HEK293 (cell line): ENCODE measurements around the gene CASZ1.
A peak's percentile ranks its signal among the peaks of the same experiment; 100 is the strongest.

ENCODE experiments used
- CTCF ChIA-PET: fragments of 350-600 bp; formaldehyde crosslinking; extraction: SDS; loops from one replicate; lab custom pipeline; 2021; ENCODE audit warnings: antibody characterized with exemption; lab: Yijun Ruan, JAX
- POLR2A ChIA-PET: fragments of 300-600 bp; formaldehyde crosslinking; extraction: SDS; loops from one replicate; lab custom pipeline; 2020; ENCODE audit warnings: antibody characterized with exemption, inconsistent platforms; lab: Yijun Ruan, JAX
- H3K27ac ChIP-seq: fragments of 200-500 bp; sonication (Bioruptor generic); 2 replicates; pipeline ENCODE4 v1.5.1; 2014; ENCODE audit warnings: low read depth, low read length, control low read depth, inconsistent platforms; ENCODE audit errors: extremely low read depth
- H3K36me3 ChIP-seq, 2 experiments: fragments of 200-500 bp in 1 of 2; sonication (Bioruptor generic) in 1 of 2; 1 replicate in 1 of 2; 2 replicates in 1 of 2; pipeline ENCODE4 v1.5.1; 2014 to 2017; ENCODE audit warnings: inconsistent platforms in 2 of 2, low read length in 2 of 2; ENCODE audit not compliant: control insufficient read depth in 2 of 2, insufficient read depth in 1 of 2
- H3K4me1 ChIP-seq: fragments of 200-500 bp; sonication (Bioruptor generic); 2 replicates; pipeline ENCODE4 v1.5.1; 2014; ENCODE audit warnings: mild to moderate bottlenecking, low read length, inconsistent platforms; ENCODE audit not compliant: control insufficient read depth, insufficient read depth
- H3K4me3 ChIP-seq: 2 replicates; pipeline ENCODE4 v1.5.1; 2011; ENCODE audit warnings: low read depth, mild to moderate bottlenecking, control low read depth, low read length, moderate library complexity
- H3K9me3 ChIP-seq: fragments of 200-500 bp; sonication (Bioruptor generic); 2 replicates; pipeline ENCODE4 v1.5.1; 2014; ENCODE audit warnings: low read depth, low read length, inconsistent platforms; ENCODE audit not compliant: control insufficient read depth, insufficient read depth
- BCL11B ChIP-seq: fragments of 450-650 bp; formaldehyde crosslinking; IDR thresholded peaks from 2 replicates; pipeline ENCODE4 v1.5.1; 2016; ENCODE audit warnings: low read depth, missing biosample characterization, missing genetic modification characterization
- CTCF ChIP-seq: fragments of 450-650 bp; formaldehyde crosslinking; IDR thresholded peaks from 2 replicates; pipeline ENCODE4 v1.5.1; 2016; ENCODE audit warnings: missing biosample characterization, missing genetic modification characterization
- EGR2 ChIP-seq: fragments of 450-650 bp; formaldehyde crosslinking; IDR thresholded peaks from 2 replicates; pipeline ENCODE4 v1.5.1; 2016; ENCODE audit warnings: low read depth, missing biosample characterization, missing genetic modification characterization
- KLF1 ChIP-seq: fragments of 450-650 bp; formaldehyde crosslinking; IDR thresholded peaks from 2 replicates; pipeline ENCODE4 v1.5.1; 2016; ENCODE audit warnings: missing biosample characterization, missing genetic modification characterization
- KLF17 ChIP-seq: fragments of 450-650 bp; formaldehyde crosslinking; IDR thresholded peaks from 2 replicates; pipeline ENCODE4 v1.5.1; 2016; ENCODE audit warnings: missing biosample characterization, missing genetic modification characterization
- PRDM10 ChIP-seq: fragments of 450-650 bp; formaldehyde crosslinking; IDR thresholded peaks from 2 replicates; pipeline ENCODE4 v1.5.1; 2016; ENCODE audit warnings: missing biosample characterization, missing genetic modification characterization
- PRDM2 ChIP-seq: fragments of 450-650 bp; formaldehyde crosslinking; IDR thresholded peaks from 2 replicates; pipeline ENCODE4 v1.5.1; 2016; ENCODE audit warnings: missing biosample characterization, missing genetic modification characterization, borderline replicate concordance
- ZFP37 ChIP-seq: fragments of 450-650 bp; formaldehyde crosslinking; IDR thresholded peaks from 2 replicates; pipeline ENCODE4 v1.5.1; 2016; ENCODE audit warnings: missing biosample characterization, missing genetic modification characterization
- ZFP69B ChIP-seq: fragments of 450-650 bp; formaldehyde crosslinking; IDR thresholded peaks from 2 replicates; pipeline ENCODE4 v1.5.1; 2016; ENCODE audit warnings: missing biosample characterization, missing genetic modification characterization
- ZNF133 ChIP-seq: fragments of 450-650 bp; formaldehyde crosslinking; IDR thresholded peaks from 2 replicates; pipeline ENCODE4 v1.5.1; 2016; ENCODE audit warnings: missing biosample characterization, missing genetic modification characterization
- ZNF138 ChIP-seq: fragments of 450-650 bp; formaldehyde crosslinking; IDR thresholded peaks from 2 replicates; pipeline ENCODE4 v1.5.1; 2016; ENCODE audit warnings: missing biosample characterization, missing genetic modification characterization, borderline replicate concordance
- ZNF155 ChIP-seq: fragments of 450-650 bp; formaldehyde crosslinking; IDR thresholded peaks from 2 replicates; pipeline ENCODE4 v1.5.1; 2016; ENCODE audit warnings: missing biosample characterization, missing genetic modification characterization
- ZNF175 ChIP-seq: fragments of 450-650 bp; formaldehyde crosslinking; IDR thresholded peaks from 2 replicates; pipeline ENCODE4 v1.5.1; 2016; ENCODE audit warnings: missing biosample characterization, missing genetic modification characterization
- ZNF211 ChIP-seq: fragments of 450-650 bp; formaldehyde crosslinking; IDR thresholded peaks from 2 replicates; pipeline ENCODE4 v1.5.1; 2016; ENCODE audit warnings: low read depth, missing biosample characterization, missing genetic modification characterization
- ZNF214 ChIP-seq: fragments of 450-650 bp; formaldehyde crosslinking; IDR thresholded peaks from 2 replicates; pipeline ENCODE4 v1.5.1; 2017; ENCODE audit warnings: missing biosample characterization, mild to moderate bottlenecking, missing genetic modification characterization, borderline replicate concordance
- ZNF223 ChIP-seq: fragments of 450-650 bp; formaldehyde crosslinking; IDR thresholded peaks from 2 replicates; pipeline ENCODE4 v1.5.1; 2016; ENCODE audit warnings: missing biosample characterization, missing genetic modification characterization
- ZNF311 ChIP-seq: fragments of 450-650 bp; formaldehyde crosslinking; IDR thresholded peaks from 2 replicates; pipeline ENCODE4 v1.5.1; 2017; ENCODE audit warnings: missing biosample characterization, missing genetic modification characterization, borderline replicate concordance
- ZNF341 ChIP-seq: fragments of 450-650 bp; formaldehyde crosslinking; IDR thresholded peaks from 2 replicates; pipeline ENCODE4; 2016; ENCODE audit warnings: low read depth, missing biosample characterization, missing genetic modification characterization
- ZNF37A ChIP-seq: fragments of 450-650 bp; IDR thresholded peaks from 2 replicates; pipeline ENCODE4 v1.5.1; 2018; ENCODE audit warnings: missing biosample characterization, missing genetic modification characterization
- ZNF473 ChIP-seq: fragments of 450-650 bp; formaldehyde crosslinking; IDR thresholded peaks from 2 replicates; pipeline ENCODE4 v1.5.1; 2017; ENCODE audit warnings: missing biosample characterization, missing genetic modification characterization
- ZNF561 ChIP-seq: fragments of 450-650 bp; IDR thresholded peaks from 2 replicates; pipeline ENCODE4 v1.5.1; 2018; ENCODE audit warnings: missing biosample characterization, missing genetic modification characterization, borderline replicate concordance
- ZNF596 ChIP-seq: fragments of 450-650 bp; IDR thresholded peaks from 2 replicates; pipeline ENCODE4 v1.5.0; 2018; ENCODE audit warnings: missing biosample characterization, mild to moderate bottlenecking, missing genetic modification characterization, moderate library complexity
- ZNF623 ChIP-seq: fragments of 450-650 bp; formaldehyde crosslinking; IDR thresholded peaks from 2 replicates; pipeline ENCODE4 v1.5.1; 2016; ENCODE audit warnings: missing biosample characterization, missing genetic modification characterization
- ZNF660 ChIP-seq: fragments of 450-650 bp; IDR thresholded peaks from 2 replicates; pipeline ENCODE4 v1.5.1; 2018; ENCODE audit warnings: missing biosample characterization, mild to moderate bottlenecking, missing genetic modification characterization
- ZNF76 ChIP-seq: fragments of 450-650 bp; formaldehyde crosslinking; IDR thresholded peaks from 2 replicates; pipeline ENCODE4; 2016; ENCODE audit warnings: low read depth, missing biosample characterization, missing genetic modification characterization, borderline replicate concordance
- ZNF785 ChIP-seq: fragments of 450-650 bp; formaldehyde crosslinking; IDR thresholded peaks from 2 replicates; pipeline ENCODE4 v1.5.1; 2016; ENCODE audit warnings: missing biosample characterization, missing genetic modification characterization
- ZNF830 ChIP-seq: fragments of 450-650 bp; IDR thresholded peaks from 2 replicates; pipeline ENCODE4 v1.5.0; 2018; ENCODE audit warnings: missing biosample characterization, missing genetic modification characterization, low read depth, mild to moderate bottlenecking, moderate library complexity

Gene CASZ1

GRCh38 chr1:10692401-10693021 is 103.9 kb downstream of the CASZ1 start:
- ChIA-PET CTCF (interaction anchor here (0.6 to 1.5 kb wide), 11 partner anchors 9 to 177 kb away, joined by 3 to 5 read pairs (median 4); no protein-coding TSS in a partner anchor), POLR2A (interaction anchor here (0.5 kb wide), 1 partner anchor 170 kb away, joined by 5 read pairs; no protein-coding TSS in a partner anchor)
- H3K4me3 ChIP-seq, result no peak overlapping the region
- peaks cover 3% of the 10 kb centered on the region; the same call in 1 of the 2 replicates for H3K4me1 ChIP-seq
- H3K36me3 ChIP-seq, result no peaks in the 10 kb centered on the region
- no peak overlapping the region for H3K27ac ChIP-seq
- H3K9me3 ChIP-seq, result no peaks in the 10 kb centered on the region
- no peak for TF ChIP-seq ZNF596 (tag by site-specific recombination)
- peak; percentile 50; the same call in 1 of the 2 replicates for TF ChIP-seq CTCF (tag by site-specific recombination)
- TF ChIP-seq ZNF223 (tag by site-specific recombination), result no peak
- no peak for TF ChIP-seq ZNF561 (tag by site-specific recombination)
- no peak for TF ChIP-seq ZNF830 (tag by site-specific recombination)
- TF ChIP-seq ZNF76 (tag by site-specific recombination), result no peak
- no peak for TF ChIP-seq ZFP37 (tag by site-specific recombination)
- TF ChIP-seq ZNF660 (tag by site-specific recombination), result no peak
- TF ChIP-seq ZNF473 (tag by site-specific recombination), result no peak
- peak; percentile 18; the same call in 1 of the 2 replicates for TF ChIP-seq EGR2
- TF ChIP-seq ZNF133 (tag by site-specific recombination), result no peak
- TF ChIP-seq KLF1, result peak; percentile 84
- TF ChIP-seq ZNF211 (tag by site-specific recombination), result no peak
- no peak for TF ChIP-seq ZNF175 (tag by site-specific recombination)
- TF ChIP-seq ZNF214 (tag by site-specific recombination), result no peak
- no peak for TF ChIP-seq PRDM2 (tag by site-specific recombination)
- TF ChIP-seq ZNF311 (tag by site-specific recombination), result no peak
- no peak for TF ChIP-seq BCL11B
- TF ChIP-seq ZNF623 (tag by site-specific recombination), result no peak
- no peak for TF ChIP-seq ZNF341 (tag by site-specific recombination)
- TF ChIP-seq ZNF155, result no peak
- TF ChIP-seq ZNF785 (tag by site-specific recombination), result no peak
- TF ChIP-seq ZNF37A (tag by site-specific recombination), result no peak
- TF ChIP-seq PRDM10 (tag by site-specific recombination), result no peak
- TF ChIP-seq ZNF138 (tag by site-specific recombination), result no peak
- TF ChIP-seq KLF17 (tag by site-specific recombination), result peak; percentile 55; the same call in 1 of the 2 replicates
- TF ChIP-seq ZFP69B (tag by site-specific recombination), result no peak
